HG03066 (cell line): ENCODE data around the gene ART3.
"Not testable (repeated sequence)": the region's sequence is repeated elsewhere in the genome, so short reads cannot be mapped to it uniquely, and the experiment has no call there.

Source experiments
- ATAC-seq: cut with Tn5 transposase; IDR thresholded peaks from one replicate; pipeline ENCODE4 v1.9.1; 2021; ENCODE audit warnings: low read depth; ENCODE audit not compliant: unreplicated experiment

The ART3 gene

GRCh38 chr4:76074468-76074867 lies at the start of gene ART3:
Gene ART3 (plus strand): TSS chr4:76074709. CDS start chr4:76075890, 1,181 bp downstream.
- no peak for ATAC-seq

GRCh38 chr4:76028350-76028765 lies 46.2 kb upstream of the ART3 start:
- no peak for ATAC-seq

- ATAC-seq: no peak
These were observed 45.2 kb upstream of the ART3 start for GRCh38 chr4:76029300-76029699.

DNA sequence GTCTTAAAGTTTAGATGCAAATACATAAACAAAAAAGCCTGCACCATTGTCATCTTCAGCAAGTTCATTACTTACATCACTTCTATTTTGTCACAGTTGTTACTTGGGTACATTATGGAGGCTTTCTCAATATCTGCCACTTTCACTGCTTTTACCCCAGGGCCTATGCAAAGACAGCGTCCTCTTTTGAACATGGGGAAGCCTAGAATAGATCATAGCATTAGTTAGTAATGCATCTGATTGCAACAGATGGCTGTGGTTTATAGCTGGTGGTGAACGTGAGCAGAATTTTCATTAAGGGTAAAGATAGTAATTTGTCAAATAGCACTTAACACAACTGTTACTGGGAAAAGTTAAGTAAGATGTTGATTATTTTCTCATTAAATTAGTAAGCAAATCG lies 39.4 kb upstream of the ART3 start:
- no peak for ATAC-seq

GRCh38 chr4:76035799-76036380 lies 38.6 kb upstream of the ART3 start, which contains the start of gene CXCL11:
Gene CXCL11 (minus strand): TSS chr4:76036070. CDS start chr4:76035987, 83 bp downstream.
- ATAC-seq: no peak

DNA sequence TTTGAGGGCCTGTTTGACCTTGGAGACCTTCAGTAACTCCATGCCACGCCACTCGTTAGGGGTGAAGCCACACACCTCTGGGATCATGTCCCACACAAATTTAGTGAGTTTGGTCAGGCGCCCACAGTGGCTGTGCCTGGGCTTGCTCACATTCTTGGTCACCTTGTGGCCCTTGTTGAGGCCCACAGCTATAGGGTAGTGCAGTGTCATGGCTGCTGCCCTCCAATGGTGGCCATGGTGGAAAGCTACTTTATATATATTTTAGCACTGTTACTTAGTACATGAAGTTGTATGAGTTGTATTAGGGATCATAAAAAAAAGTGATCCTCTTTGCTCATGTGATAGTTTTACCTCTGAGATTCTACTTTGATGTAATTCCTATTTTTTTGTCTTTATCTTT lies 37.7 kb upstream of the ART3 start:
- ATAC-seq: no peak

DNA sequence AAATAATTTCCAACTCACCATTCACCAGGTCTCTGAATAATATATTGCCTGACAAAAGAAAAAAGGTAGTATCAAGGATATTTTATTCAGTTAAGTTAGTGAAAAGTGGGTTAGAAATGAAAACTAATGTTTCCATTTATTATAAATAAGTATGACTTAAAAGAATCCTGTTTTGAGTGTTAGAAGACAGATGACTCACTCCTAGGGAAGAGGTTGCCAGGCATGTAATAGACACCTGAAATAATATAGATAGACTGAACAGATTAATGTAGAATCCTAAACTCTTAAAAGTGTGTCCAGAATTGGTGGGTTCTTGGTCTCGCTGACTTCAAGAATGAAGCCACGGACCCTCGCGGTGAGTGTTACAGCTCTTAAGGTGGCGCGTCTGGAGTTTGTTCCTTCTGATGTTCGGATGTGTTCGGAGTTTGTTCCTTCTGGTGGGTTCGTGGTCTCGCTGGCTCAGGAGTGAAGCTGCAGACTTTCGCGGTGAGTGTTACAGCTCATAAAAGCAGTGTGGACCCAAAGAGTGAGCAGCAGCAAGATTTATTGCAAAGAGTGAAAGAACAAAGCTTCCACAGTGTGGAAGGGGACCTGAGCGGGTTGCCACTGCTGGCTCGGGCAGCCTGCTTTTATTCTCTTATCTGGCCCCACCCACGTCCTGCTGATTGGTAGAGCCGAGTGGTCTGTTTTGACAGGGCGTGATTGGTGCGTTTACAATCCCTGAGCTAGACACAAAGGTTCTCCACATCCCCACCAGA lies 32.1 kb upstream of the ART3 start:
- not testable (repeated sequence) for ATAC-seq

GRCh38 chr4:76043306-76043705 lies 31.2 kb upstream of the ART3 start:
- not testable (repeated sequence) for ATAC-seq

- not testable (repeated sequence) for ATAC-seq
These were observed 29.8 kb upstream of the ART3 start for GRCh38 chr4:76044686-76045085.

- not testable (repeated sequence) for ATAC-seq
These were observed 24.6 kb upstream of the ART3 start for GRCh38 chr4:76049860-76050416.

- not testable (repeated sequence) for ATAC-seq
These were observed 23.9 kb upstream of the ART3 start for GRCh38 chr4:76050560-76051050.

DNA sequence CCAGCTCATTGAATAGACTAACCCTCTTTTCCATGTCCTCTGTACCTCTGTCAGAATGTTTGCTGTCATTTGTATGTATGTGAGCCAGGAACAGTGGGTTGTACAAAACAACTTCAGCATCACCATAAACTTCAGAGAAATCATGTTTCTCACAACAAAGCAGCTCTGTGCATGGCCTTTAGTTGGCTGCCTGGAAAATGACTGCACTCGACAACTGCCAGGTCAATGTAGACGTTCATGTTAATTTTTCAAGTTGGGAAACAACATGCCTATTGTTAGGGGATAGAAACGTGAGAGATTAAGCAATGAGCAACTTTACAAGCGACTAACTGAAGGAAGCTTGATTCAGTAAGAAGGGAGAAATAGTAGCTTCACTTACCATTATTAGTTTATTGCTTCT lies 20.8 kb upstream of the ART3 start:
- no peak for ATAC-seq

- peak; percentile 94 for ATAC-seq
These were observed 19.5 kb upstream of the ART3 start for GRCh38 chr4:76055016-76055415.

DNA sequence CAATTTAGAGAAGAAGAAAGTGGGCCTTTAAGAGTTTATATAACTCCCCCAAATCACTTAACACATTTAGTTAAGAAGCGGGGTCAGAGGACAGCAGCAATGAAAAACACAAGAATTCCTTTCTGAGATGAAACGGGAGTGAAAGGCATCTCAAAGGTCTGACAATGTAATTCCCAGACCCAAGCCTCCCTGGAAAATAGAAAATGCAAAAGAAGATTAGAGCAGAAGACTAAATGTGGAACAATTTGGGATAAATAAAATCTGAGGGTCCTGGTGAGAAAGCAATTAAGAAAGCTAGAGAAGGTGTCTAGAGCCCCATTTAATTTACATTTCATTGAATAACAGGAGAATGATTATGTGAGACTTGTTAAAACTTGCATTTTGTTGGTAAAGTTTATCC lies 19.1 kb upstream of the ART3 start:
- no peak for ATAC-seq

- no peak for ATAC-seq
These were observed 16.2 kb upstream of the ART3 start for GRCh38 chr4:76058302-76058701.

DNA sequence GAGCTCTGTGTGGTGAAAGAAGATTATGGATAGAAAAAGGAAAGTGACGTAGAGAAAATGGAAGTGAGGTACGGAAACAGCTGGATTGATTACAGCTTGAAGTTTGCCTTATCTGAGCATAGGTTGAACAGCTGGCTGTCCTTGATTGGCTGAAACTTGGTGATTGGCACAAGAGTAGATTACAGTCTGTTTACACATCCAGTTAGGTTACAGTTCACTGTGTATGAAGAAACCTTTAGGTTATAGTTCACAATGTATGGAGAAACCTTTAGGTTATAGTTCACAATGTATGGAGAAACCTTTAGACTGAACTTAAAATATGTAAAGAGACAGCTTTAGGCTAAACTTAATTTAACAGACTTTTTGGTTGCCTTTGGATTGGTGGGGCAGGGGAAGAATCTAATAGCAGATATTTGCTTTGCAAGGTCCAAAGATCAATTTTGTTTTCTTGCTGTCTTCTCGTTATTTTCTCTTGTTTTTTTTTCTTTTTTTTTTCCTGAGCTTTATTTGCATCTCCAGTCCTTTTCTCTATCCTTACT lies 15.6 kb upstream of the ART3 start:
- ATAC-seq: no peak

DNA sequence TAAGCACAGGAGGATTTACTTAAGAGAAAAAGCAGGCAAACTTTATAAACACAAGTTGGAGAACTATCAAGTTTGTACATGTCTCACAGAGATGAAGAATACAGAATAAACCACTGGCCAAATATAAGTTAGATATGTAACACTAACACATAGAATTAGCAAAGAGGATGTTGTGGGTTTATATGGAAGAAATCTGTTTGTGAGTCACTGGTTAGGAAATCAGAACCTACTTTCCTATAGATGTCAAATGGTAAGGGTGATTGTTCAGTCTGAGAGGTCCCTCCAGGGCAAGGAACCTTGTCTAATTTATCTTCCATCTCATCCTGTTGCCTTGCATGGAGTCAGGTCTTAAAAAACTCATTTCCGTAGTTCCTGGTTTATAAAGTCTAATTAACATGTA lies 14.8 kb upstream of the ART3 start:
- no peak for ATAC-seq

- ATAC-seq: no peak
These were observed 14.0 kb upstream of the ART3 start for GRCh38 chr4:76060506-76060905.

- ATAC-seq: no peak
These were observed 13.1 kb upstream of the ART3 start for GRCh38 chr4:76061421-76061820.

DNA sequence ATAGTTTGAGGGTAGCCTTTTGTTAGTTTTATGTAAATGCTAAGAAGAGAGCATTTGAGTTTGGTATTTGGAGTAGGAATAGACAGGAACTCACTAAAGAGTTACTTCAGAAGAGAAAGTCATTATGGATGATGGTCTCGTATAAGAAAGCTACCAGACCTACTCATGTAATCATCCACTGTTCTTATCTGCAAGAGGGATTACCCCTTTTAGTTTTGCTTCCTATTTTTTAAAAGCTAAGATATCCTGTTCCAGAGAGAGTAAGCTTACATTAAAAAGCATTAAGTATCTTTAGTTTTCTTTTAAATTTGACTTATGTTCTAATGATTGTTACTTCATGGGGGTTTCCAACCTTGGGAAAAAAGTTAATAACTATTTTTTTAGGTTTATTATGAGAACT lies 12.5 kb upstream of the ART3 start:
- peak; percentile 64 for ATAC-seq

- ATAC-seq: no peak
These were observed 8.0 kb upstream of the ART3 start for GRCh38 chr4:76066546-76066945.
